PC-9 (cell line): ENCODE results near the gene EWSR1. TPM values are rescaled to one million over a fixed set of nuclear protein-coding genes. Genes with fewer than 3 reads are reported as not detected.

Experiments
- BruUV-seq: library from RNA; stranded (reverse); fragments of 400-500 nt; replicated peaks from 2 replicates; lab custom pipeline; 2021; lab: Mats Ljungman, UMichigan
- CTCF ChIA-PET: fragments of 300-600 bp; sonication (Branson Sonifier 250); formaldehyde crosslinking; loops from one replicate; lab custom pipeline; 2022; ENCODE audit warnings: antibody characterized with exemption; lab: Charles Lee
- POLR2A ChIA-PET: fragments of 300-600 bp; sonication (Branson Sonifier 250); formaldehyde crosslinking; loops from one replicate; lab custom pipeline; 2022; ENCODE audit warnings: antibody characterized with exemption; ENCODE audit not compliant: unreplicated experiment; lab: Charles Lee
- DNase-seq, 2 experiments: peaks; one replicate each; pipeline versions ENCODE4 v3.0.0 to v3.0.0-alpha.2; 2015 to 2022; ENCODE audit warnings: mixed read lengths in 1 of 2
- H2AFZ ChIP-seq: fragments of 200-600 bp; sonication (generic); 2 replicates; pipeline ENCODE4 v1.8.1; 2017; ENCODE audit warnings: antibody characterized with exemption
- H3F3A ChIP-seq: fragments of 200-600 bp; sonication (generic); 2 replicates; pipeline ENCODE4 v1.8.1; 2017; ENCODE audit warnings: antibody characterized with exemption, mild to moderate bottlenecking, low read depth; ENCODE audit not compliant: insufficient read depth
- H3K27ac ChIP-seq: fragments of 200-600 bp; sonication (generic); 2 replicates; pipeline ENCODE4 v1.6.1; 2016; ENCODE audit warnings: mixed run types
- H3K27me3 ChIP-seq: fragments of 200-600 bp; sonication (generic); 2 replicates; pipeline ENCODE4 v1.6.1; 2016; ENCODE audit warnings: low read depth, mixed run types; ENCODE audit not compliant: insufficient read depth
- H3K36me3 ChIP-seq: fragments of 200-600 bp; sonication (generic); 2 replicates; pipeline ENCODE4 v1.6.1; 2016; ENCODE audit warnings: low read depth, mixed run types
- H3K4me1 ChIP-seq: fragments of 200-600 bp; sonication (generic); replicated peaks from 2 replicates; pipeline ENCODE4 v1.6.1; 2016; ENCODE audit warnings: mixed run types; ENCODE audit not compliant: insufficient read depth
- H3K4me2 ChIP-seq: fragments of 200-600 bp; sonication (generic); 2 replicates; pipeline ENCODE4 v1.6.1; 2017; ENCODE audit warnings: mixed run types
- H3K4me3 ChIP-seq: fragments of 200-600 bp; sonication (generic); 2 replicates; pipeline ENCODE4 v1.6.1; 2016; ENCODE audit warnings: mixed run types
- H3K79me2 ChIP-seq: fragments of 200-600 bp; sonication (generic); 2 replicates; pipeline ENCODE4 v1.6.1; 2017; ENCODE audit warnings: low read depth, mixed run types
- H3K9me2 ChIP-seq: fragments of 200-600 bp; sonication (generic); 2 replicates; pipeline ENCODE4 v1.8.1; 2017; ENCODE audit warnings: mild to moderate bottlenecking; ENCODE audit not compliant: insufficient read depth
- H3K9me3 ChIP-seq: fragments of 200-600 bp; sonication (generic); 2 replicates; pipeline ENCODE4 v1.8.1; 2016; ENCODE audit warnings: low read depth; ENCODE audit not compliant: insufficient read depth
- H4K20me1 ChIP-seq: fragments of 200-600 bp; sonication (generic); 2 replicates; pipeline ENCODE4 v1.8.1; 2017; ENCODE audit not compliant: insufficient read depth
- EZH2 ChIP-seq: fragments of 200-600 bp; sonication (generic); IDR thresholded peaks from 2 replicates; pipeline ENCODE4 v1.8.0; 2017; ENCODE audit warnings: antibody characterized with exemption, low read depth
- intact Hi-C: fragments of 100-400 bp; cut with micrococcal nuclease; formaldehyde crosslinking; loops from one replicate; pipeline ENCODE4 v1.10.0; 2022; ENCODE audit not compliant: unreplicated experiment
- total RNA-seq: library from RNA; stranded (reverse); gene quantifications from 2 replicates; pipeline ENCODE4 v1.2.3, GENCODE V29; 2021
- TF ChIP-seq, protein P1 (sequence below): fragments of 200-600 bp; sonication (generic); conservative IDR thresholded peaks from 2 replicates; pipeline ENCODE4 v1.6.1; 2017; ENCODE audit warnings: mixed run types, antibody characterized with exemption, mild to moderate bottlenecking, moderate library complexity

EWSR1 gene
- total RNA-seq, 1 experiment from 2014 or later: 200 TPM

DNA sequence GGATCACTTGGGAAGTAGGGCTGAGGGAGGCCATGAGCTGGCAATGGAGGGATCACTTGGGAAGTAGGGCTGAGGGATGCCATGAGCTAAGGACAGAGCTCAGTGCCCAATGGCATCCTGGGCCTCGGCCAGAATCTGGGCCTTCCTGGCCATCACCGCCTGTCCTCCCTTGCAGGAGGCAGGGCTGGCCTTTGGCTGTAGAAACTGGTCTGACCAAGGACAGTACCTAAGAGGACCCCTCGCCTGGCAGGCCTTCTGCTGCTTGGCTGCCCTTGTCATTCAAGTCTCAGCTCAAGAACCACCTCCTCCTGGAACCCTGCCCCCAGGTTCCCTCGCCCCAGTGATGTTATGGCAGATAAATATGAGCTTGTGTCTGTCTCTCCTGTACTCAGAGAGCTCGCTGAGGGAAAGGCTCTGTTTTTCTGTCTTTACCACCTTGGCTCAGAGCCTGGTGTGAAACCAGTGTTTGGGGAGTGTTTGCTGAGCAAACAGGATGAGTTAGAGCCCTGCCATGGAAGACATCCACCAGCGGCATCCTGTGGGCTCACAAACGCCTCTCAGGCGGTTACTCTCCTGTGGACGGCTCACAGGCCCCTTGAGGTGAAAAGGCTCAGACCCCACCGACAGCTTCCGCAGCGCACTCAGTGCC, 66.8 kb downstream of the EWSR1 start:
- no peaks in the 10 kb centered on the region for H3F3A ChIP-seq
- POLR2A ChIA-PET: no interaction called here
- no peak overlapping the region for H3K4me3 ChIP-seq
- intact Hi-C loops: no loop called here
- H3K9me3 ChIP-seq: no peaks in the 10 kb centered on the region
- TF ChIP-seq, protein P1, sequence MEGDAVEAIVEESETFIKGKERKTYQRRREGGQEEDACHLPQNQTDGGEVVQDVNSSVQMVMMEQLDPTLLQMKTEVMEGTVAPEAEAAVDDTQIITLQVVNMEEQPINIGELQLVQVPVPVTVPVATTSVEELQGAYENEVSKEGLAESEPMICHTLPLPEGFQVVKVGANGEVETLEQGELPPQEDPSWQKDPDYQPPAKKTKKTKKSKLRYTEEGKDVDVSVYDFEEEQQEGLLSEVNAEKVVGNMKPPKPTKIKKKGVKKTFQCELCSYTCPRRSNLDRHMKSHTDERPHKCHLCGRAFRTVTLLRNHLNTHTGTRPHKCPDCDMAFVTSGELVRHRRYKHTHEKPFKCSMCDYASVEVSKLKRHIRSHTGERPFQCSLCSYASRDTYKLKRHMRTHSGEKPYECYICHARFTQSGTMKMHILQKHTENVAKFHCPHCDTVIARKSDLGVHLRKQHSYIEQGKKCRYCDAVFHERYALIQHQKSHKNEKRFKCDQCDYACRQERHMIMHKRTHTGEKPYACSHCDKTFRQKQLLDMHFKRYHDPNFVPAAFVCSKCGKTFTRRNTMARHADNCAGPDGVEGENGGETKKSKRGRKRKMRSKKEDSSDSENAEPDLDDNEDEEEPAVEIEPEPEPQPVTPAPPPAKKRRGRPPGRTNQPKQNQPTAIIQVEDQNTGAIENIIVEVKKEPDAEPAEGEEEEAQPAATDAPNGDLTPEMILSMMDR: no peak
- no peak for TF ChIP-seq EZH2
- no peaks in the 10 kb centered on the region for H3K27me3 ChIP-seq
- H3K9me2 ChIP-seq: no peaks in the 10 kb centered on the region
- H3K4me2 ChIP-seq: no peak overlapping the region
- no peak overlapping the region for H2AFZ ChIP-seq
- no TSS peak for BruUV-seq
- no peak overlapping the region for H3K27ac ChIP-seq
- no peaks in the 10 kb centered on the region for H3K79me2 ChIP-seq
- CTCF ChIA-PET: no interaction called here
- H3K4me1 ChIP-seq: no peaks in the 10 kb centered on the region
- no peak for DNase-seq
- H3K36me3 ChIP-seq: no peaks in the 10 kb centered on the region; the same call in 1 of the 2 replicates
- no peaks in the 10 kb centered on the region for H4K20me1 ChIP-seq

DNA sequence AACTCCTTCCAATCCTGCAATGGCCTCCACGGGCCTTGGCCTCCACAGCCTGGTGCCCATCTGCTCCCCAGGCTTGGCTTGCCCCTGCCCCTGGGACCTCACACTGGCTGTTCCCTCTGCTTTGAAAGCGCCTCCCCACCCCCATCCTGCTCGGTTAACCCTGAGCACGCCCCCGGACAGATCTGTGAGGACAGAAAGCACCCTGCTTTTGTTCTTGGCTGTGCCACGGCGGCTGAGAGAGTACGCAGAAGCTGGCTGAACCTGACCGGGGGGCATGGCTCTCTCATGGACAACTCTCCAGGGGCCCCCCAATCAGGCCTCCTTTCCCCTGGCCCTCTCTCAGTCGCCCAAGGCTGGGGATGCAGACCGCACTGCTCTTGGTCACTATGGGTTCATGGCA, 67.6 kb downstream of the EWSR1 start:
- intact Hi-C loops: no loop called here
- BruUV-seq: no TSS peak
- no peak overlapping the region for H3K4me2 ChIP-seq
- TF ChIP-seq, protein P1: no peak
- no peak for TF ChIP-seq EZH2
- H3K4me3 ChIP-seq: no peak overlapping the region
- peaks cover 6% of the 10 kb centered on the region; the same call in 1 of the 2 replicates for H3K36me3 ChIP-seq
- H3K9me3 ChIP-seq: no peaks in the 10 kb centered on the region
- no peaks in the 10 kb centered on the region for H3K9me2 ChIP-seq
- H3K79me2 ChIP-seq: no peaks in the 10 kb centered on the region
- no peaks in the 10 kb centered on the region for H3K27me3 ChIP-seq
- CTCF ChIA-PET: no interaction called here
- H3K4me1 ChIP-seq: no peaks in the 10 kb centered on the region
- DNase-seq: no peak
- POLR2A ChIA-PET: no interaction called here
- H4K20me1 ChIP-seq: no peaks in the 10 kb centered on the region
- no peak overlapping the region for H2AFZ ChIP-seq
- H3F3A ChIP-seq: no peaks in the 10 kb centered on the region
- H3K27ac ChIP-seq: no peak overlapping the region

DNA sequence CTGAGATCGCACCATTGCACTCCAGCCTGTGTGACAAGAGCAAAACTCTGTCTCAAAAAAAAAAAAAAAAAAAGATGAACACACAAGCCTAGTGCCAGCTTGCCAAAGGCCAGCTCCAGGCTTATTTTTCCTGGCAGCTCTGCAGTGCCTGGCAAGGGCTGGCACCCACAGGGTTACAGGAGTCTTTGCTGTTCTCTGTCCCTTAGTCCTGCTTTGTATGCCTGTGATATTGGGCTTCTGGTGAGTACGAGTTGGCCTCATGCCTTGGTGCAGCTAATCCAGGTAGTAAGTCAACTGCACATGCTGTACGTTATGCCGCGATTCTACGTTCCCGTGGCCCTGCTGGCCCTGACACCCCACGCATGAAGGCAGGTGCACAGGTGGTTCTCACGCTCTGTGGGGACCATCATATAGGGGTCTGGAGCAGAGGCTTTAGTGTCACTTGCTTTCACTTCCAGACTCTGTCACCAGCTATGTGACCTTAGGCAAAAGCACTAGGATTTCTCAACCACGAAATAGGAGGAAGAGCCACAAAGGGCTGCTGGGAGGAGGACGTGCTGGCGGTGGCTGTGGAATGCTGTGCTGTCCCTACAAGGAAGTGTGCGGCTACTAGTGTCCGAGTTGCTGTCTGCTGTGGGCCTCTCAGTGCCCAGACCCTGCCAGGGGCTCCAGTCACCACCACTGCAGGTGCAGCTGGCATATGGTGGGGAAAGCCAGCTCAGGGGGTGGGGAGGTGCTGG, 68.9 kb downstream of the EWSR1 start:
- Histone ChIP-seq H3K27ac (no peak overlapping the region), H2AFZ (no peak overlapping the region), H3K4me1 (0 out of 2 replicates have a peak, but pooled peaks cover under 1% of the 10 kb centered on the region)

More for the DNA sequence above, 68.9 kb downstream of the EWSR1 start:
- Histone ChIP-seq H3K4me3 (no peak overlapping the region), H3K9me3 (no peaks in the 10 kb centered on the region), H3K4me2 (no peak overlapping the region), H3K27me3 (no peaks in the 10 kb centered on the region), H4K20me1 (no peaks in the 10 kb centered on the region), H3F3A (no peaks in the 10 kb centered on the region), H3K9me2 (no peaks in the 10 kb centered on the region), H3K79me2 (no peaks in the 10 kb centered on the region), H3K36me3 (peaks cover 6% of the 10 kb centered on the region; the same call in 1 of the 2 replicates)
- no TSS peak for BruUV-seq
- TF ChIP-seq EZH2: no peak
- TF ChIP-seq, protein P1: no peak
- ChIA-PET CTCF (no interaction called here), POLR2A (interaction anchor here (0.6 kb wide), 1 partner anchor 1088 kb away, joined by 4 read pairs; no protein-coding TSS in a partner anchor)
- intact Hi-C loops: no loop called here
- peak in 1 of 2 experiments; percentile 58 for DNase-seq
